Mesenteric fat pad (tissue), 1 donor: ENCODE measurements around the gene GUCY1B1. TPM values are rescaled to one million over a fixed set of nuclear protein-coding genes. Genes with fewer than 3 reads are reported as not detected.

Source experiments
- total RNA-seq: library from RNA; stranded (reverse); fragmentation: NEBNext Ultra II Directional; extraction: Animal tissue kit (Norgen Biotek cat#: 25700); gene quantifications from one replicate; pipeline ENCODE4 v1.2.1, GENCODE V29; 2021
- donor health status: DM: yes; HTN: yes; CAD: no.

The GUCY1B1 gene
- total RNA-seq, 1 donor from 2014 or later: 5.0 TPM

Other genes with a start within 250 kb of the GUCY1B1 start
- gene GUCY1A1, start 92.2 kb upstream of the GUCY1B1 start, total RNA-seq: 12.7 TPM
- gene ASIC5, start 107.3 kb downstream of the GUCY1B1 start, total RNA-seq: not detected
- not detected for gene TDO2, start 144.7 kb downstream of the GUCY1B1 start, total RNA-seq
- gene CTSO, start 194.8 kb downstream of the GUCY1B1 start, total RNA-seq: 14.2 TPM